Muscle layer of colon (tissue), 2 donors: ENCODE results near the gene EVA1C.
"Not testable (repeated sequence)": the region's sequence is repeated elsewhere in the genome, so short reads cannot be mapped to it uniquely, and the experiment has no call there.

ENCODE experiments used
- H3K27ac ChIP-seq: one replicate; pipeline ENCODE4 v1.7.0; 2013; ENCODE audit warnings: low read depth, mild to moderate bottlenecking, low read length, moderate library complexity
- H3K27me3 ChIP-seq, 2 donors: one replicate each; pipeline ENCODE4 v1.7.0; 2013; ENCODE audit warnings: low read length in 2 of 2, mild to moderate bottlenecking in 2 of 2; ENCODE audit not compliant: insufficient read depth in 2 of 2, control insufficient read depth in 1 of 2
- H3K36me3 ChIP-seq: one replicate; pipeline ENCODE4 v1.7.0; 2013; ENCODE audit warnings: mild to moderate bottlenecking, low read length; ENCODE audit not compliant: insufficient read depth
- H3K4me1 ChIP-seq: one replicate; pipeline ENCODE4 v1.7.0; 2013; ENCODE audit warnings: mild to moderate bottlenecking, low read length; ENCODE audit not compliant: insufficient read depth
- H3K4me3 ChIP-seq, 2 donors: one replicate each; pipeline ENCODE4 v1.7.0; 2013; ENCODE audit warnings: low read length in 2 of 2, low read depth in 1 of 2, mild to moderate bottlenecking in 1 of 2, moderate library complexity in 1 of 2
- H3K9ac ChIP-seq: one replicate; pipeline ENCODE4 v1.7.0; 2013; ENCODE audit warnings: low read length
- H3K9me3 ChIP-seq: one replicate; pipeline ENCODE4 v1.7.0; 2013; ENCODE audit warnings: mild to moderate bottlenecking, low read length
- donor health status: abdominal sarcoma.
- donor health status: Adenocarcinoma of cecum.

The EVA1C gene

DNA sequence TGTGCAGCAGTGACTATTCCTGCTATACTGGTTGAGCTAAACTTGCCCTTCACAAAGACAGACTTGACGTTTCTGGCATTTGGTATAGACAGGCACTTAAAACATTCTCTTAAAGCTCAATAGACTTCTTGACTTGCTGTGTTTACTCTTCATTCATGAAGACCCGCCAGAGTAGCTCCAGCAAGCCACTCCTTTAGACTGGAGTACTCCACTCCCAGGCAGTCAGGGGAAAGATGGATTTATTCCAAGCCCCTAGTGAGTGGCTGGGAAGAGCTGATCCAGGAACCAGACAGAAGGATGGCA, 70.7 kb downstream of the EVA1C start:
- Histone ChIP-seq H3K9me3 (no peaks in the 10 kb centered on the region), H3K9ac (no peak overlapping the region), H3K4me3 (no peak overlapping the region), H3K4me1 (no peaks in the 10 kb centered on the region), H3K27me3 (no peaks in the 10 kb centered on the region), H3K27ac (no peak overlapping the region), H3K36me3 (peaks cover 3% of the 10 kb centered on the region)

DNA sequence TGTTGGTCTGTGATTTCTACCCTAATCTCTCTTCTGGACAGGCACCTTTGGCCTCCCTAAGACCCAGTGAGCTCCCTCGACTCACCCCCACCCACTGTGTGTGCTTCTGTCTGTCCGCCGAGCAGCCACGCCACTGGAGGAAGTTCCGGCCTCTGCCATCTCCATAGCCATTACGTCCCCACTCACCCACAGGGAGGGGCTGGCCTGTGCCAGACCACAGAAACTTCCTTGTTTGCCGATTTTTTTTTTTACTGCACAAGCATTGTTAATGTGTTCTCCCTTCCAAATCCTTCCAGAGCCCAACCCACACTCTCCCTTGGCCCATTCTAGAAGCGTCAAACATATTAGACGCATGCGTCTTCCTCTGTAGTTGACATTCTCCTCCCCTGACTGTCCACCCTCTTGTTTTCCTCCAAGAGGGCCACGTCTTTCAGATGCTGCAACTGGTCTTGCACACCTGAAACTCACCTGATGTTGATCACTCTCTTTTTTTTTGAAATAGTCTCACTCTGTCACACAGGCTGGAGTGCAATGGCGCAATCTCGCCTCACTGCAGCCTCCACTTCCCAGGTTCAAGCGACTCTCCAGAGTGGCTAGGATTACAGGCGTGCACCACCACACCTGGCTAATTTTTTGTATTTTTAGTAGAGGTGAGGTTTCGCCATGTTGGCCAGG, 72.3 kb downstream of the EVA1C start:
- Histone ChIP-seq H3K27ac (no peak overlapping the region), H3K36me3 (peaks cover 3% of the 10 kb centered on the region), H3K4me1 (no peaks in the 10 kb centered on the region), H3K27me3 (no peaks in the 10 kb centered on the region), H3K4me3 (no peak overlapping the region), H3K9me3 (no peaks in the 10 kb centered on the region), H3K9ac (no peak overlapping the region)

DNA sequence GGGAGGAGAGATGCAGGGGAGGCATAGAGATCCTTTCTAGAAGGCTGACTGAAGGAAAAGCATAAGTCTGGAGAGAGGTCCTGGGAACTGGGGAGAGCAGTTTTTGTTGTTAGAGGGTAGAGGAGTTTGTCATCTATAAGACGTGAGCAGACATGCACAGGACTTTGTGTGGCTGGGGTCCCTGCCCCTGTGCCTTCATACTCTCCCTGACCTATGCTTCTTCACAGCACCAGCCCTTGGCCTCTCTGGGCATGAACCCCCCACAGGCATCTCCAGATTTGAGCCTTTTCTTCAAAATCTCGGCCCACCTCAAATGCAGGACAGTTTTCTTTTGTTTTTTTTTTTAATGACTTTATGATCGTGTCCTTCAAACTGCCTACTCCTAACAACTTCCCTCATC, 79.9 kb downstream of the EVA1C start:
- Histone ChIP-seq H3K27me3 (no peaks in the 10 kb centered on the region), H3K9me3 (no peaks in the 10 kb centered on the region), H3K27ac (no peak overlapping the region), H3K4me3 (no peak overlapping the region), H3K9ac (no peak overlapping the region), H3K36me3 (peaks cover 13% of the 10 kb centered on the region), H3K4me1 (no peaks in the 10 kb centered on the region)

DNA sequence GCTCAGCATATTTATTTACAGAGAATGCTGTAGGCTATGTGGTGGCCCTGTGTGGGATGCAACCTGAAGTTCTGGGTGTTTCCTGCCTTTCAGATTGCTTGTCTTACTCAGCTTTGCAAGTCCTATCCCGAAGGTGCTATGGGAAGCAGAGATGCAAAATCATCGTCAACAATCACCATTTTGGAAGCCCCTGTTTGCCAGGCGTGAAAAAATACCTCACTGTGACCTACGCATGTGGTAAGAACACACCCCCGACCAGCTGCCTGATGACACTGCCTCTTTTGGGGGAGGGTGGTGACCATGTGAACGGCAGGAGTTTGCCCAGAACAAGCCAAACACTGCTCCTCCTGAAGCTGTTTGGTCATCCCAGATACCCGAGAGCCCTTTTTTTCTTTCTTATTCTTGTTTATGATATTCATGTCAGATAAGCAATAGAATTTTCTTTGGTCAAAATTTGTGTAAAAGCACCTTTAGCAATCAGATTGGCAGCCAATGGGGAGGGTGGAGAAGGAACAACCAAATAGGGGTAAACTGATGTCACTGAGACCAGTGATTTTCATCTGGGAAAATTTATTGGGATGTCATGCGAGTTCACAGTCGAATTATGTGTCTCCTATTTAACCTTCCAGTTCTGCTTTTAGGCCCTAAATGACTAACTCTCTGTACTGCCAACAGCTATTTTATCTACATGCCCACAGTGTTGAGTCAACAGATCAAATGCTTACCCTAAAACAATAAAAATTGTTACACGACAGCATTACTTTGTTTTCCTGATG, 82.6 kb downstream of the EVA1C start:
- Histone ChIP-seq H3K4me1 (peaks cover 9% of the 10 kb centered on the region), H3K27me3 (no peaks in the 10 kb centered on the region), H3K9ac (no peak overlapping the region), H3K4me3 (no peak overlapping the region), H3K27ac (no peak overlapping the region), H3K9me3 (no peaks in the 10 kb centered on the region), H3K36me3 (peaks cover 11% of the 10 kb centered on the region)

DNA sequence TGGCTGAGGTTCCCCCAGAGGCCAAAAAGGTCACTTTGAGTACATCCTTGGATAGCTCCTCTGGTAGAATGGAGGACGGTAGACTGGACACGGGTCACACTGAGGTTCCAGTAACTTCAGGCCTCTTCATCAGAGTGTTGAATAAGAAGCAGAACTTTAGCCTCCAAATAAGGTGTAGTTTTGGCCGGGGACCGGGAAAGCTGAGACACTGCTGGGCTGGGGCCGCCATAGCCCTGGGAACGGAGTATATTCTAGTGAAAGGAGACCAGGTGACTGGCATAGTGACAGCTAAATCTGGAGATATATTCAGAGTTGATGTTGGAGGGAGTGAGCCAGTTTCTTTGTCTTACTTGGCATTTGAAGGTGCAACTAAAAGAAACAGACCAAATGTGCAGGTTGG, 84.1 kb downstream of the EVA1C start:
- H3K4me1 ChIP-seq: peaks cover 9% of the 10 kb centered on the region

DNA sequence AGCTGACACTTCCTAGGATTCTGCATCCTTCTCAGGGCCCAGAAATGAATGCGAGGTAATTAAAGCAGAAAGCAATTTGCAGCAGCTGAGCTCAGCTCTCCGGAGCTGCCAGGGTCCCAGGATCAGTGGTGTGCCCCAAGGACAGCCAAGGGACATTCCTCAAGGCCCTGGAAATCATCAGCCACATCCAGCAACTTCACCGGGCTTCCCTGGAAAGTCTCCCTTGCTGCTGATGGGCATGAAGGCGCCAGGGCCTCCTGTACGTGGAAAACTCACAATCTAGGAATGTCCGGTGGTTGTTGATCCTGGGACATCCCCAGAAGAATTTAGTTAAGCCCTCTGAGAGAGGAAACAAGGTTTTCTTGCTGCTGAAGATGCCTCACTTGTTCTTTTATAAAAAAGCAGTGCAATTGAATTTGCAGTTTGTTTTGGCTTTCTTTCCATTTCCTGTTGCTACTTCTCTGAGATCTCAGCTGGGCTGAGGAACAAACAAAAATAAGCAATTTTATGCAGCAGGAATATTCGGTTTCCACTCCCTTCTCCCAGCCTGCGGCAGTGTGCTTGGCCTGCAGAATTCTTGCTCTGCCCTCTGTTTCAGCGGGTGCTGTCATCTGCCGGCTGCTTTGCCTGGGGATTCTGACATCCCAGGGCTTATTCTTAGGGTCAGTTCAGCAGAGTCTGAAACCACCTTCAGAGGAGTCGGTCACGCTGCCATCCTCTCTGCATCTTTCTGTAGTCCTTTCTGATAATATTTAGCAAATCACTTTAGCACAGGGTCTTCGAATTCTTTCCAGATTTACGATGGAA, 86.9 kb downstream of the EVA1C start:
- Histone ChIP-seq H3K9ac (no peak overlapping the region), H3K4me3 (no peak overlapping the region), H3K36me3 (peaks cover 15% of the 10 kb centered on the region), H3K9me3 (no peaks in the 10 kb centered on the region), H3K4me1 (peaks cover 9% of the 10 kb centered on the region), H3K27ac (no peak overlapping the region), H3K27me3 (no peaks in the 10 kb centered on the region)

More for the DNA sequence above, 84.1 kb downstream of the EVA1C start:
- Histone ChIP-seq H3K27ac (no peak overlapping the region), H3K36me3 (peaks cover 7% of the 10 kb centered on the region), H3K27me3 (no peaks in the 10 kb centered on the region), H3K9me3 (no peaks in the 10 kb centered on the region), H3K4me3 (no peak overlapping the region), H3K9ac (no peak overlapping the region)

DNA sequence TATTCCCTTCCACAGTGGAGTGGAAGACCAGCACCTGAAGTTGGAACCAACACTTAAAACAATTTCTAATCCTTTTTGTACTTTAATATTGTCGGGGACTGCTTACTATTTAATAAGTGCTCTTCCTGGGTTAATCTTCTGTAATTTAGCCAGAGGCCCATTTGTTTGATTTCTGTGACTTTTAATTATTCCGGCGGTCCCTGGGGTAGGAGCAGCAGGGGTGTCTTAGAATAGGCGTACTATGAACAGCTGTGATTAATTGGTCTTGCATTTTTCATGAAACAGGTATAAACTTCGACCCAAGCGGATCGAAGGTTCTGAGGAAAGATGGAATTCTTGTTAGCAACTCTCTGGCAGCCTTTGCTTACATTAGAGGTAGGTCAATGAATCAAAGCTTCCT, 91.1 kb downstream of the EVA1C start:
- not testable (repeated sequence) for H3K4me3 ChIP-seq, H3K27me3 ChIP-seq, H3K27ac ChIP-seq, H3K9me3 ChIP-seq, H3K4me1 ChIP-seq, H3K9ac ChIP-seq
- H3K36me3 ChIP-seq: peaks cover 24% of the 10 kb centered on the region

DNA sequence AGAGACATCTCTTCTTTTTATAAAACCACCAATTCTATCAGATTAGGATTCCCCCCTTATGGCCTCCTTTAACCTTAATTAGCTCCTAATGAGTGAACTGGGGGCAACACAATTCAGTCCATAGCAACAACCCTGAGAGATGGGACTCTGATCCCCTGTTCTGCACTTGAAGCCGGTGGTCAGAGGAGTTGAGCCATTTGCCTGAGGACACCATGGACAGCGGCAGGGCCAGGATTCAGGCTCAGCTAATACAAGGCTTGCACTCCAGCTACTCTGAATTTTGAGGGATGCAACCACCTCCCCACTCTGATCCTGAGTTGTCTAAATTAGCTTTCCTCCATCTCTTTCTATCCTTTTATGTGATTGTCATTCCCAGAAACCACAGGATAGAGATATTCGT, 93.3 kb downstream of the EVA1C start:
- H3K36me3 ChIP-seq: peaks cover 24% of the 10 kb centered on the region
- not testable (repeated sequence) for H3K4me3 ChIP-seq, H3K9ac ChIP-seq, H3K9me3 ChIP-seq, H3K27me3 ChIP-seq, H3K4me1 ChIP-seq, H3K27ac ChIP-seq

DNA sequence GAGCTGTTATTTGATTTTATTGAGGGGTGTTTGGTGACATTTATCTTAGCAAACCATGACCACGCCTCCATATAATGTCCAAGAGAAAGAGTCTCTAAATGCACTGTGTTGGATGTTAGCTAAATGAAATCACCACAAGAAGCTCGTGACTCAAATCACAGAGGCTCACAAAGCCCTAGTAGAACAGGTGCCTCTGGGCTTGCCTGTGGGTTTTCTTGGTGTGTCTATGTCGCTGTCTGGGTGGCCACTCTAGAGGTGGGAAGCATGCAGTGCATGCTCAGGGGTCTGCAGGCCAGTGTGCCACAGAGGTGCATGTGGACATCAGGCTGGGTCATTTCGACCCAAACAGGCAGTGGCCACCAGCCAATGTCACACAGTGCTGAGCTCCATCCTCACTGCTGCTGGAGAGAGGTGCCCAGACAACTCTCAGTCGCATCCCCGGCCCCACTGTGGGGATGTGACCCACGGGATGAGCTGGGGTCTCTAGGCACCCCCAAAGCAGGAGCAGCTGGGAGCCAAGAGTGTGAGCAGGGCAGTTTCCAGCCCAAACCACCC, 94.0 kb downstream of the EVA1C start:
- H3K9me3 ChIP-seq, H3K27ac ChIP-seq, H3K4me1 ChIP-seq, H3K9ac ChIP-seq, H3K4me3 ChIP-seq, H3K27me3 ChIP-seq: not testable (repeated sequence)
- peaks cover 24% of the 10 kb centered on the region for H3K36me3 ChIP-seq

DNA sequence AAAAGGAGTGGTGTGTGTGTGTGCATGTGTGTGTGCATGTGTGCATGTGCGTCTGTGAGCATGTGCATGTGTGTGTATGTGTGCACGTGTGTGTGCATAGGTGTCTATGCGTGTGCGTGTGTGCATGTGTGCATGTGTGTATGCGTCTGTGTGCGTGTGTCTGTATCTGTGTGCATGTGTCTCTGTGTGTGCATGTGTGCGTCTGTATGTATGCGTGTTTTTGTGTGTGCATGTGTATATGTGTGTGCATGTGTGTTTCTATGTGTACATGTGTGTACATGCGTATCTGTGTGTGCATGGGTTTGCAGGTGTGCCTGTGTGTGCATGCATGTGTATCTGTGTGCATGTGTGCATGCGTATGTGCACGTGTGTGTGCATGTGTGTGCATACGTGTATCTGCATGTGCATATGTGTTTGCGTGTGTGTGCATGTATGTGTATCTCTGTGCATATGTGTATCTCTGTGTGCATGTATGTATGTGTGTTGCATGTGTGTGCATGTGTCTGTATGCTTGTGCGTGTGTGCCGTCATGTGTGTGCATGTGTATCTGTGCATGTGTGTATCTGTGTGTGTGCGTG, 94.9 kb downstream of the EVA1C start:
- Histone ChIP-seq H3K4me1 (no peaks in the 10 kb centered on the region), H3K9me3 (no peaks in the 10 kb centered on the region), H3K4me3 (no peak overlapping the region), H3K36me3 (peaks cover 24% of the 10 kb centered on the region), H3K9ac (no peak overlapping the region), H3K27ac (no peak overlapping the region), H3K27me3 (no peaks in the 10 kb centered on the region)

DNA sequence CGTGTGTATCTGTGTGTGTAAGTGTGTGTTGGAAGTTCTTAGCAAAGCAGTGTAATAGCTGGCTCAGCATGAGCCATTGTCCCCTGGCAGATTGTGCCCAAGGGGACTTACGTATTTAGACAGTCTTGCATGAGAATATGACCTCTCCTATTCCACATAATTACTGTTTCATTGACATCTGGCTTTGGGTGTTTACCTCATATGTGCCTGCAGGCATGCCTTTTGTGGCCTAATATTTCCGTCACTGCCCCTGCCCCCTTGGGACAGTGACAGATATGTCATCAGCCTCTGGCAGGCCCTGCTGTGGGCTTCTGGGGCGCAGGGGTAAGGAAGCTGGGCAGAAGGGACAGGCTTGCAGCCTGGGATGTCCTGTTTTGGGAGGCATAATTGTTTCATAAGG, 95.5 kb downstream of the EVA1C start:
- H3K27ac ChIP-seq, H3K9me3 ChIP-seq, H3K27me3 ChIP-seq, H3K4me1 ChIP-seq, H3K4me3 ChIP-seq, H3K9ac ChIP-seq: not testable (repeated sequence)
- H3K36me3 ChIP-seq: peaks cover 24% of the 10 kb centered on the region
